Osteoblast (primary cell): Measurements from ENCODE around the gene ARFGAP2. TPM values are rescaled to one million over a fixed set of nuclear protein-coding genes. Genes with fewer than 3 reads are reported as not detected.

ENCODE experiments used
- small RNA-seq: library from RNA; depleted of rRNA; stranded (forward); fragments of <200 nt; gene quantifications from one replicate; pipeline ENCODE3, GENCODE V24; 2012
- total RNA-seq: library from RNA; depleted of rRNA; stranded (reverse); fragments of >200 nt; gene quantifications from 2 replicates; pipeline ENCODE4 v1.2.3, GENCODE V29; 2012

The ARFGAP2 gene
- total RNA-seq, 1 donor: 139 TPM

Small RNAs within 50 kb of the gene (small RNA-seq; reads per million reads assigned to genes)
- gene MIR6745: not detected

Other genes starting within 250 kb of the ARFGAP2 start
- 27.1 and 31.5 TPM in 2 replicates for gene CSTPP1, start 240.1 kb downstream of the ARFGAP2 start, total RNA-seq
- gene PACSIN3, start 9.6 kb upstream of the ARFGAP2 start, total RNA-seq: 11.2 and 12.7 TPM in 2 replicates
- gene DDB2, start 38.1 kb upstream of the ARFGAP2 start, total RNA-seq: 52.5 and 66.6 TPM in 2 replicates
- 32.1 and 32.2 TPM in 2 replicates for gene ACP2, start 71.9 kb upstream of the ARFGAP2 start, total RNA-seq
- 18.5 and 18.6 TPM in 2 replicates for gene NR1H3, start 81.1 kb upstream of the ARFGAP2 start, total RNA-seq
- gene MADD, start 93.3 kb upstream of the ARFGAP2 start, total RNA-seq: 21.7 and 23.3 TPM in 2 replicates
- gene MYBPC3, start 175.8 kb upstream of the ARFGAP2 start, total RNA-seq: not detected in 2 replicates
- gene SPI1, start 201.7 kb upstream of the ARFGAP2 start, total RNA-seq: not detected in 2 replicates
- gene SLC39A13, start 231.7 kb upstream of the ARFGAP2 start, total RNA-seq: 52.5 and 78.9 TPM in 2 replicates
- 121 and 124 TPM in 2 replicates for gene PSMC3, start 249.6 kb upstream of the ARFGAP2 start, total RNA-seq